ENCODE results near the gene IL3RA.
A peak's percentile ranks its signal among the peaks of the same experiment; 100 is the strongest.

DNA sequence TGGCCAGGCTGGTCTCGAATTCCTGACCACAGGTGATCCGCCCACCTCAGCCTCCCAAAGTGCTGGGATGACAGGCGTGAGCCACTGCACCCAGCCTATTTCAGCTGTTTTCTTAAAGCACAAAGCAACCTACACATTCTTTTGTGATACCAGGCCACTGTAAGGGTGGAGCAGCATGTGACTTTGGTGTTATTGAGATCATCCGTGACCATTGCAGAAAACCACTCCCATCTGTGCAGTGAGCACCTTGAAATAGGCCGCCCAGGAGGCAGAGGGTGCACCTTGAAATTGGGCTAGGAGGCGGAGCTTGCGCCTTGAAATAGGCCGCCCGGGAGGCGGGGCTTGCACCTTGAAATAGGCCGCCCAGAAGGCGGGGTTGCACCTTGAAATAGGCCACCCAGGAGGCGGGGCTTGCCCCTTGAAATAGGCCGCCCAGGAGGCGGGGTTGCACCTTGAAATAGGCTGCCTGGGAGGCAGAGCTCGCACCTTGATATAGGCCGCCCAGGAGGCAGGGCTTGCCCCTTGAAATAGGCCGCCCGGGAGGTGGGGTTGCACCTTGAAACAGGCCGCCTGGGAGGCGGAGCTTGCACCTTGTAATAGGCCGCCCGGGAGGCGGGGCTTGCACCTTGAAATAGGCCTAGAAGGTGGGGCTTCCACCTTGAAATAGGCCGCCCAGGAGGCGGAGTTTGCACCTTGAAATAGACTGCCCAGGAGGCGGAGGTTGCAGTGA lies 64.3 kb downstream of the IL3RA start:
- TF ChIP-seq, protein P1, sequence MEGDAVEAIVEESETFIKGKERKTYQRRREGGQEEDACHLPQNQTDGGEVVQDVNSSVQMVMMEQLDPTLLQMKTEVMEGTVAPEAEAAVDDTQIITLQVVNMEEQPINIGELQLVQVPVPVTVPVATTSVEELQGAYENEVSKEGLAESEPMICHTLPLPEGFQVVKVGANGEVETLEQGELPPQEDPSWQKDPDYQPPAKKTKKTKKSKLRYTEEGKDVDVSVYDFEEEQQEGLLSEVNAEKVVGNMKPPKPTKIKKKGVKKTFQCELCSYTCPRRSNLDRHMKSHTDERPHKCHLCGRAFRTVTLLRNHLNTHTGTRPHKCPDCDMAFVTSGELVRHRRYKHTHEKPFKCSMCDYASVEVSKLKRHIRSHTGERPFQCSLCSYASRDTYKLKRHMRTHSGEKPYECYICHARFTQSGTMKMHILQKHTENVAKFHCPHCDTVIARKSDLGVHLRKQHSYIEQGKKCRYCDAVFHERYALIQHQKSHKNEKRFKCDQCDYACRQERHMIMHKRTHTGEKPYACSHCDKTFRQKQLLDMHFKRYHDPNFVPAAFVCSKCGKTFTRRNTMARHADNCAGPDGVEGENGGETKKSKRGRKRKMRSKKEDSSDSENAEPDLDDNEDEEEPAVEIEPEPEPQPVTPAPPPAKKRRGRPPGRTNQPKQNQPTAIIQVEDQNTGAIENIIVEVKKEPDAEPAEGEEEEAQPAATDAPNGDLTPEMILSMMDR (conservative IDR thresholded peaks at IDR 0.05; ENCODE audit: low read depth in 2 of 2) = no peak
- TF ChIP-seq CREB1 (CRISPR knock-in tag; IDR thresholded peaks at IDR 0.05; ENCODE audit: low read depth) (no peak), EZH2phosphoT487 (IDR thresholded peaks at IDR 0.05; ENCODE audit: unreplicated experiment) (no peak), POLR2AphosphoS5 (IDR thresholded peaks at IDR 0.05; ENCODE audit: low read depth) (peak; percentile 60; the same call in 1 of the 2 replicates), EZH2 (IDR thresholded peaks at IDR 0.05; ENCODE audit: low read depth, unreplicated experiment) (no peak), JUNB (IDR thresholded peaks at IDR 0.05; ENCODE audit: unreplicated experiment) (no peak)
- TF ChIP-seq, protein P2, sequence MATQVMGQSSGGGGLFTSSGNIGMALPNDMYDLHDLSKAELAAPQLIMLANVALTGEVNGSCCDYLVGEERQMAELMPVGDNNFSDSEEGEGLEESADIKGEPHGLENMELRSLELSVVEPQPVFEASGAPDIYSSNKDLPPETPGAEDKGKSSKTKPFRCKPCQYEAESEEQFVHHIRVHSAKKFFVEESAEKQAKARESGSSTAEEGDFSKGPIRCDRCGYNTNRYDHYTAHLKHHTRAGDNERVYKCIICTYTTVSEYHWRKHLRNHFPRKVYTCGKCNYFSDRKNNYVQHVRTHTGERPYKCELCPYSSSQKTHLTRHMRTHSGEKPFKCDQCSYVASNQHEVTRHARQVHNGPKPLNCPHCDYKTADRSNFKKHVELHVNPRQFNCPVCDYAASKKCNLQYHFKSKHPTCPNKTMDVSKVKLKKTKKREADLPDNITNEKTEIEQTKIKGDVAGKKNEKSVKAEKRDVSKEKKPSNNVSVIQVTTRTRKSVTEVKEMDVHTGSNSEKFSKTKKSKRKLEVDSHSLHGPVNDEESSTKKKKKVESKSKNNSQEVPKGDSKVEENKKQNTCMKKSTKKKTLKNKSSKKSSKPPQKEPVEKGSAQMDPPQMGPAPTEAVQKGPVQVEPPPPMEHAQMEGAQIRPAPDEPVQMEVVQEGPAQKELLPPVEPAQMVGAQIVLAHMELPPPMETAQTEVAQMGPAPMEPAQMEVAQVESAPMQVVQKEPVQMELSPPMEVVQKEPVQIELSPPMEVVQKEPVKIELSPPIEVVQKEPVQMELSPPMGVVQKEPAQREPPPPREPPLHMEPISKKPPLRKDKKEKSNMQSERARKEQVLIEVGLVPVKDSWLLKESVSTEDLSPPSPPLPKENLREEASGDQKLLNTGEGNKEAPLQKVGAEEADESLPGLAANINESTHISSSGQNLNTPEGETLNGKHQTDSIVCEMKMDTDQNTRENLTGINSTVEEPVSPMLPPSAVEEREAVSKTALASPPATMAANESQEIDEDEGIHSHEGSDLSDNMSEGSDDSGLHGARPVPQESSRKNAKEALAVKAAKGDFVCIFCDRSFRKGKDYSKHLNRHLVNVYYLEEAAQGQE (IDR thresholded peaks at IDR 0.05; ENCODE audit: unreplicated experiment) = no peak
